ENCODE measurements around the gene SGMS1.

DNA sequence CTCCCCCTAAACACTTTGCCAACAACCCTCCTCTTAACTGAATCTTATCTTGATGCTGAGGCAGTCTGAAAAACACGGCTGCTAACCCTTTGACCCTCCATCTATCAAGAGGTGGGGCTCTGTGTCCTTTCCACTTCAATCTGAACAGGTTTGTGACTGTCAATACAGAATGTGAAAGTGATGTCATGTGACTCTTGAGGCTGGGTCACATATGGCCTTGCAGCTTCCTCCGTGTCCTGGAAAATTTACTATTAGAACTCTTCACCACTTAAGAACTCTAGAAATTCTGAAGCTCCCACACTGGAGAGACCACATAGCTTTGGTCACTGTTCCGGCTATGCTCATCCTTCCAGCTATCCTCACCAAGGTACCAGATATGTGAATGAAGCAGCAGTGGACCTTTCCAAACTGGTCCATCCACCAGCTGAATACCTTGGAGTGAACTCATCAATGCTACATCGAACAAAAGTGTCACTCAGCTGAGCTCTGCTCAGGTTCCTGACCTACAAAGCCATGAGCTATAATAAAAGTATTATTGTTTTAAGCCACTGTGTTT lies 341.7 kb downstream of the SGMS1 start:
- TF ChIP-seq, protein P1, sequence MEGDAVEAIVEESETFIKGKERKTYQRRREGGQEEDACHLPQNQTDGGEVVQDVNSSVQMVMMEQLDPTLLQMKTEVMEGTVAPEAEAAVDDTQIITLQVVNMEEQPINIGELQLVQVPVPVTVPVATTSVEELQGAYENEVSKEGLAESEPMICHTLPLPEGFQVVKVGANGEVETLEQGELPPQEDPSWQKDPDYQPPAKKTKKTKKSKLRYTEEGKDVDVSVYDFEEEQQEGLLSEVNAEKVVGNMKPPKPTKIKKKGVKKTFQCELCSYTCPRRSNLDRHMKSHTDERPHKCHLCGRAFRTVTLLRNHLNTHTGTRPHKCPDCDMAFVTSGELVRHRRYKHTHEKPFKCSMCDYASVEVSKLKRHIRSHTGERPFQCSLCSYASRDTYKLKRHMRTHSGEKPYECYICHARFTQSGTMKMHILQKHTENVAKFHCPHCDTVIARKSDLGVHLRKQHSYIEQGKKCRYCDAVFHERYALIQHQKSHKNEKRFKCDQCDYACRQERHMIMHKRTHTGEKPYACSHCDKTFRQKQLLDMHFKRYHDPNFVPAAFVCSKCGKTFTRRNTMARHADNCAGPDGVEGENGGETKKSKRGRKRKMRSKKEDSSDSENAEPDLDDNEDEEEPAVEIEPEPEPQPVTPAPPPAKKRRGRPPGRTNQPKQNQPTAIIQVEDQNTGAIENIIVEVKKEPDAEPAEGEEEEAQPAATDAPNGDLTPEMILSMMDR (IDR thresholded peaks at IDR 0.05): no peak
- TF ChIP-seq POLR2A (IDR thresholded peaks at IDR 0.05) (no peak), POLR2AphosphoS5 (IDR thresholded peaks at IDR 0.05) (no peak), EP300 (IDR thresholded peaks at IDR 0.05) (no peak)
